Measurements from ENCODE around the gene EXOC3. TPM values are rescaled to one million over a fixed set of nuclear protein-coding genes. Genes with fewer than 3 reads are reported as not detected.
A peak's percentile ranks its signal among the peaks of the same experiment; 100 is the strongest.

The EXOC3 gene
- total and polyA plus RNA-seq, 2 of the 8 experiments (the other 6 are each of a cell fraction or from before 2014, with no cell fraction given): 14.4 to 30.0 TPM

- Histone ChIP-seq H2BK12ac (ENCODE audit: low read depth, low read length) (no peak overlapping the region), H3K79me2 (ENCODE audit: control insufficient read depth in 1 of 2, insufficient read depth in 2 of 2, low read length in 2 of 2) (no peaks in the 10 kb centered on the region), H2BK15ac (ENCODE audit: low read length) (0 out of 2 replicates have a peak overlapping the region, but pooled peaks have one; percentile 33), H3K4me2 (ENCODE audit: insufficient read depth in 1 of 2, low read depth in 2 of 2, low read length in 2 of 2) (no peak overlapping the region), H3K27ac (ENCODE audit: low read depth, low read length) (no peak overlapping the region), H3K23me2 (ENCODE audit: low read depth, low read length) (no peaks in the 10 kb centered on the region), H4K20me1 (replicated peaks in 1 of 2; ENCODE audit: control insufficient read depth in 1 of 2, insufficient read depth in 2 of 2, low read length in 2 of 2) (no peaks in the 10 kb centered on the region), H3K9ac (replicated peaks in 1 of 4; ENCODE audit: extremely low read depth in 1 of 4, low read depth in 3 of 4, low read length in 3 of 4) (no peak overlapping the region), H4K5ac (ENCODE audit: insufficient read length, low read depth, low read length) (no peak overlapping the region), H2BK5ac (ENCODE audit: low read depth, low read length) (no peak overlapping the region), H3K4me1 (replicated peaks in 1 of 4; ENCODE audit: control insufficient read depth in 3 of 4, insufficient read depth in 4 of 4, low read length in 3 of 4) (peaks cover 0 to 10% (median 7%) of the 10 kb centered on the region in 4 experiments; a peak in 3 of 7 replicates), H3K79me1 (ENCODE audit: low read depth, low read length) (no peaks in the 10 kb centered on the region), H3K4me3 (ENCODE audit: extremely low read depth in 1 of 4, insufficient read depth in 2 of 4, low read depth in 3 of 4, low read length in 4 of 4) (no peak overlapping the region), H2AFZ (ENCODE audit: low read length) (no peak overlapping the region), H3K27me3 (replicated peaks in 1 of 4; ENCODE audit: control insufficient read depth in 3 of 4, extremely low read depth in 1 of 4, insufficient read depth in 3 of 4, low read length in 3 of 4) (peaks cover 0 to 2% (median 0%) of the 10 kb centered on the region in 4 experiments; a peak in 1 of 7 replicates), H3K18ac (ENCODE audit: extremely low read depth, low read length) (no peak overlapping the region), H3K23ac (ENCODE audit: insufficient read length) (no peak overlapping the region), H3K36me3 (ENCODE audit: control insufficient read depth in 2 of 4, insufficient read depth in 4 of 4, low read length in 3 of 4) (no peaks in the 10 kb centered on the region), H4K91ac (replicated peaks; ENCODE audit: insufficient read length, low read length) (no peak overlapping the region), H2BK120ac (replicated peaks; ENCODE audit: low read depth, low read length) (no peak overlapping the region), H3K56ac (replicated peaks; ENCODE audit: insufficient read length, low read depth, low read length) (no peak overlapping the region), H4K8ac (ENCODE audit: extremely low read depth, insufficient read depth, low read length) (no peak overlapping the region), H3K9me3 (ENCODE audit: insufficient read depth in 2 of 2, low read depth in 1 of 2, low read length in 1 of 2) (no peaks in the 10 kb centered on the region), H3K14ac (ENCODE audit: insufficient read length) (no peak overlapping the region), H2AK5ac (ENCODE audit: low read depth, low read length) (peak overlapping the region; percentile 53; the same call in 1 of the 2 replicates), H2BK20ac (ENCODE audit: low read length) (no peak overlapping the region), H3K4ac (replicated peaks; ENCODE audit: insufficient read length, low read depth, low read length) (no peak overlapping the region)
- FAIRE-seq (no peak), DNase-seq (ENCODE audit: low read depth in 1 of 2, low spot score in 2 of 2) (no peak)
- CTCF ChIA-PET (ENCODE audit: partially characterized antibody): interaction anchor here (1.1 to 9.1 kb wide), 6 partner anchors 9 to 102 kb away, joined by 3 to 99 read pairs (median 4); no protein-coding TSS in a partner anchor
- WGBS, 2 experiments (ENCODE audit: extremely low coverage in 1 of 2, insufficient coverage in 1 of 2, insufficient read length in 1 of 2, insufficient replicate concordance in 2 of 2, low coverage in 1 of 2, low lambda C conversion rate in 2 of 2, missing lambda C conversion rate in 1 of 2): 89% methylated on average over 14 of the region's 14 CpGs; no CpG with 5 or more reads in 1 of the 2 experiments
- POLR2A ChIA-PET (ENCODE audit: partially characterized antibody): no interaction called here
- TF ChIP-seq CTCF (IDR thresholded peaks at IDR 0.05; ENCODE audit: control extremely low read depth in 1 of 3, insufficient read depth in 1 of 3, low read depth in 1 of 3, low read length in 3 of 3) (no peak), TEAD4 (IDR thresholded peaks at IDR 0.05; ENCODE audit: low read depth, low read length) (no peak), SP2 (IDR thresholded peaks at IDR 0.05; ENCODE audit: low read length) (no peak), EP300 (IDR thresholded peaks at IDR 0.05; ENCODE audit: borderline replicate concordance in 1 of 2, low read depth in 2 of 2, low read length in 2 of 2) (no peak), TAF1 (IDR thresholded peaks at IDR 0.05; ENCODE audit: low read depth, low read length) (no peak), EGR1 (IDR thresholded peaks at IDR 0.05; ENCODE audit: borderline replicate concordance, low read depth, low read length) (no peak), NANOG (IDR thresholded peaks at IDR 0.05; ENCODE audit: insufficient read depth, low read depth, low read length, poor library complexity, severe bottlenecking) (no peak), JUND (IDR thresholded peaks at IDR 0.05; ENCODE audit: low read length) (no peak), CHD1 (IDR thresholded peaks at IDR 0.05; ENCODE audit: low read depth, low read length) (no peak), CHD2 (IDR thresholded peaks at IDR 0.05; ENCODE audit: low read length) (no peak), EZH2 (IDR thresholded peaks at IDR 0.05; ENCODE audit: low read depth, low read length, severe bottlenecking) (no peak)
Measured at GRCh38 chr5:416636-416960, 26.4 kb upstream of the EXOC3 start.
